AG09309 (cell line): ENCODE measurements around the gene TBCE.
"Not testable (repeated sequence)": the region's sequence is repeated elsewhere in the genome, so short reads cannot be mapped to it uniquely, and the experiment has no call there.

Source experiments
- DNase-seq: peaks from one replicate; pipeline ENCODE4 v3.0.0-alpha.2; 2010; ENCODE audit warnings: low read depth
- H3K4me3 ChIP-seq: 2 replicates; pipeline ENCODE4 v1.5.1; 2011; ENCODE audit warnings: mild to moderate bottlenecking, low read depth, low read length, moderate library complexity; ENCODE audit not compliant: control insufficient read depth
- CTCF ChIP-seq: IDR thresholded peaks from 2 replicates; pipeline ENCODE4 v1.5.1; 2011; ENCODE audit warnings: mild to moderate bottlenecking, low read depth, low read length, inconsistent platforms; ENCODE audit not compliant: insufficient read depth, control insufficient read depth; ENCODE audit errors: missing control alignments

TBCE gene

GRCh38 chr1:235343726-235344125 lies 23.5 kb upstream of the TBCE start:
- DNase-seq: no peak
- no peak for TF ChIP-seq CTCF
- H3K4me3 ChIP-seq: no peak overlapping the region

- TF ChIP-seq CTCF: no peak
- no peak overlapping the region for H3K4me3 ChIP-seq
- no peak for DNase-seq
Measured at GRCh38 chr1:235351441-235351840, 15.8 kb upstream of the TBCE start.

GRCh38 chr1:235351898-235352297 lies 15.3 kb upstream of the TBCE start:
- no peak for TF ChIP-seq CTCF
- no peak for DNase-seq
- H3K4me3 ChIP-seq: no peak overlapping the region

GRCh38 chr1:235357485-235358373 lies 9.5 kb upstream of the TBCE start:
- DNase-seq: no peak
- no peak overlapping the region for H3K4me3 ChIP-seq
- no peak for TF ChIP-seq CTCF

GRCh38 chr1:235358899-235359298 lies 8.3 kb upstream of the TBCE start:
- H3K4me3 ChIP-seq: no peak overlapping the region
- no peak for TF ChIP-seq CTCF
- DNase-seq: no peak

GRCh38 chr1:235364189-235364588 lies 3.0 kb upstream of the TBCE start:
- H3K4me3 ChIP-seq, DNase-seq: not testable (repeated sequence)

- DNase-seq: no peak
- H3K4me3 ChIP-seq: no peak overlapping the region
- no peak for TF ChIP-seq CTCF
Measured at GRCh38 chr1:235366286-235366685, 941 bp upstream of the TBCE start.
